HL-60 (cell line): Measurements from ENCODE around the gene PRX.

Source experiments
- DNase-seq, 2 experiments: peaks; one replicate each; pipeline ENCODE4 v3.0.0-alpha.2; 2010 to 2020; ENCODE audit warnings: low read depth in 1 of 2, low spot score in 1 of 2
- H3K27ac ChIP-seq: fragments of 250-450 bp; sonication (Bioruptor Pico); replicated peaks from 2 replicates; pipeline ENCODE4 v1.5.1; 2020; ENCODE audit warnings: mild to moderate bottlenecking, moderate library complexity
- H3K27me3 ChIP-seq: fragments of 250-450 bp; sonication (Bioruptor Pico); 2 replicates; pipeline ENCODE4 v1.5.1; 2021; ENCODE audit warnings: mild to moderate bottlenecking, moderate library complexity; ENCODE audit not compliant: insufficient read depth, poor library complexity, severe bottlenecking
- H3K4me3 ChIP-seq: replicated peaks from 2 replicates; pipeline ENCODE4 v1.5.1; 2011; ENCODE audit warnings: mild to moderate bottlenecking, control low read depth, low read length; ENCODE audit not compliant: insufficient read depth
- CTCF ChIP-seq: IDR thresholded peaks from one replicate; pipeline ENCODE4 v1.5.1; 2011; ENCODE audit warnings: low read length, control low read depth, inconsistent platforms; ENCODE audit not compliant: insufficient read depth
- GABPA ChIP-seq: IDR thresholded peaks from 2 replicates; pipeline ENCODE4 v1.6.1; 2012; ENCODE audit warnings: low read depth
- POLR2AphosphoS5 ChIP-seq: IDR thresholded peaks from 2 replicates; pipeline ENCODE4 v1.6.1; 2012; ENCODE audit warnings: low read depth
- REST ChIP-seq: IDR thresholded peaks from 2 replicates; pipeline ENCODE4 v1.6.1; 2012; ENCODE audit warnings: low read depth; ENCODE audit not compliant: insufficient replicate concordance
- SPI1 ChIP-seq: IDR thresholded peaks from 2 replicates; pipeline ENCODE4 v1.6.1; 2012; ENCODE audit warnings: low read depth, mild to moderate bottlenecking, borderline replicate concordance

Gene PRX

GRCh38 chr19:40365010-40365409 is 48.2 kb downstream of the PRX start:
- no peak overlapping the region for H3K27ac ChIP-seq
- TF ChIP-seq REST (no peak), POLR2AphosphoS5 (no peak), GABPA (no peak), CTCF (no peak), SPI1 (no peak)

GRCh38 chr19:40363069-40363468 is 50.1 kb downstream of the PRX start:
- Histone ChIP-seq H3K4me3 (no peak overlapping the region), H3K27me3 (no peaks in the 10 kb centered on the region), H3K27ac (no peak overlapping the region)
- TF ChIP-seq POLR2AphosphoS5, result 0 out of 2 replicates have a peak, but pooled peaks have one; percentile 31
- no peak for TF ChIP-seq SPI1
- peak in 1 of 2 experiments; percentile 67 for DNase-seq

More at GRCh38 chr19:40365010-40365409, 48.2 kb downstream of the PRX start:
- no peak for DNase-seq
- Histone ChIP-seq H3K4me3 (no peak overlapping the region), H3K27me3 (no peaks in the 10 kb centered on the region)

- Histone ChIP-seq H3K4me3 (no peak overlapping the region), H3K27me3 (no peaks in the 10 kb centered on the region), H3K27ac (no peak overlapping the region)
- DNase-seq, result no peak
- TF ChIP-seq SPI1 (no peak), REST (no peak), POLR2AphosphoS5 (no peak), CTCF (no peak), GABPA (no peak)
Observed at GRCh38 chr19:40362160-40362559, 51.0 kb downstream of the PRX start.

GRCh38 chr19:40360708-40361241 is 52.4 kb downstream of the PRX start:
- H3K4me3 ChIP-seq, result no peak overlapping the region
- peak in 1 of 2 experiments; percentile 64 for DNase-seq

More at GRCh38 chr19:40360708-40361241, 52.4 kb downstream of the PRX start:
- Histone ChIP-seq H3K27ac (no peak overlapping the region), H3K27me3 (no peaks in the 10 kb centered on the region)
- TF ChIP-seq REST, result no peak
- TF ChIP-seq GABPA, result no peak
- no peak for TF ChIP-seq SPI1
- no peak for TF ChIP-seq CTCF
- no peak for TF ChIP-seq POLR2AphosphoS5
